DMS79 (cell line): ENCODE results near the gene SPRED2.

Experiments
- DNase-seq: peaks from one replicate; lab custom pipeline; 2025; lab: John Stamatoyannopoulos, UW

Gene SPRED2

GRCh38 chr2:65311049-65311448 lies 121.3 kb downstream of the SPRED2 start:
- DNase-seq: no peak

GRCh38 chr2:65309699-65310098 lies 122.7 kb downstream of the SPRED2 start:
- DNase-seq: no peak

- no peak for DNase-seq
These were observed 126.5 kb downstream of the SPRED2 start for GRCh38 chr2:65305934-65306333.

- DNase-seq: no peak
These were observed 131.4 kb downstream of the SPRED2 start for GRCh38 chr2:65300761-65301711.

GRCh38 chr2:65300134-65300760 lies 132.2 kb downstream of the SPRED2 start:
- no peak for DNase-seq

GRCh38 chr2:65299246-65299645 lies 133.2 kb downstream of the SPRED2 start:
- no peak for DNase-seq

GRCh38 chr2:65298089-65298488 lies 134.3 kb downstream of the SPRED2 start:
- no peak for DNase-seq

- DNase-seq: no peak
These were observed 134.9 kb downstream of the SPRED2 start for GRCh38 chr2:65297544-65297943.

GRCh38 chr2:65296971-65297370 lies 135.4 kb downstream of the SPRED2 start:
- DNase-seq: no peak

- DNase-seq: no peak
These were observed 137.7 kb downstream of the SPRED2 start for GRCh38 chr2:65294701-65295100.

GRCh38 chr2:65294136-65294535 lies 138.3 kb downstream of the SPRED2 start:
- no peak for DNase-seq

- no peak for DNase-seq
These were observed 139.0 kb downstream of the SPRED2 start for GRCh38 chr2:65293376-65293775.

GRCh38 chr2:65292461-65293011 lies 139.9 kb downstream of the SPRED2 start:
- DNase-seq: no peak

- DNase-seq: no peak
These were observed 140.3 kb downstream of the SPRED2 start for GRCh38 chr2:65292106-65292400.

- DNase-seq: no peak
These were observed 140.9 kb downstream of the SPRED2 start for GRCh38 chr2:65291216-65292105.

GRCh38 chr2:65287364-65287763 lies 145.0 kb downstream of the SPRED2 start:
- DNase-seq: no peak

GRCh38 chr2:65282477-65283053 lies 149.8 kb downstream of the SPRED2 start:
- DNase-seq: no peak

- no peak for DNase-seq
These were observed 150.6 kb downstream of the SPRED2 start for GRCh38 chr2:65281627-65282351.

GRCh38 chr2:65279756-65280155 lies 152.6 kb downstream of the SPRED2 start:
- DNase-seq: no peak

GRCh38 chr2:65278531-65278981 lies 153.8 kb downstream of the SPRED2 start:
- DNase-seq: no peak
